Measurements from ENCODE around the gene GDF7.

GRCh38 chr2:20629181-20629580, 37.8 kb upstream of the GDF7 start:
- no peak for TF ChIP-seq EZH2 (IDR thresholded peaks at IDR 0.05; ENCODE audit: low read length)
- no peak for TF ChIP-seq CTCF (optimal IDR thresholded peaks at IDR 0.05 in 1 of 3, IDR thresholded peaks at IDR 0.05 in 1 of 3, conservative IDR thresholded peaks at IDR 0.05 in 1 of 3; ENCODE audit: extremely low read depth in 1 of 3, insufficient read depth in 2 of 3, low read length in 3 of 3)
